A673 (cell line): Measurements from ENCODE around the gene ZEB2.

Source experiments
- CTCF ChIP-seq: fragments of 300-800, 200-600 bp; sonication (generic); conservative IDR thresholded peaks from 2 replicates; pipeline ENCODE4 v1.5.1; 2017; ENCODE audit warnings: low read depth, mild to moderate bottlenecking, antibody characterized with exemption, low read length, moderate library complexity, mixed read lengths
- EZH2 ChIP-seq: fragments of 200-600 bp; sonication (generic); IDR thresholded peaks from 2 replicates; pipeline ENCODE4 v1.6.1; 2017; ENCODE audit warnings: borderline replicate concordance, low read depth, mild to moderate bottlenecking, mixed read lengths, antibody characterized with exemption, low read length; ENCODE audit not compliant: poor library complexity, severe bottlenecking

- TF ChIP-seq CTCF (no peak), EZH2 (no peak)
Measured at GRCh38 chr2:144411473-144411872, 108.4 kb downstream of the ZEB2 start.
